ENCODE measurements around the gene SERPINE2.

Gene SERPINE2

DNA sequence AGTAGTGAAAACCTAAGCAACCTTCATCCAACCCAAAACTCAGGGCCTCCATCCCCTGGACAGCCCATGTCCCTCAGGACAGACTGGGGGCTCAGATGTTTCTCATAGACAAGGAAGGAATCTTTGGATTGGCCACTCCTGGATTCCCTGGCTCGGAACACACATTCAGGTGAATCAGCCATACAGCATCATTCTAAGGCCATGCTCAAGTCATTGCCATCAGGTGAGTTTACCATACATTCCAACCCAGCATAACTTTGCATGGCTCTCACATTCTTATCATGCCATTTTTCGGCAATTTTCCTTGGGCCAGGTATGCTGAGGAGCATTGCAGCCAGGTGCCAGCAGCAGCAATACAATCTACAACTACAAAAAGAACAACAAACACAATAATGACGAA, 34.6 kb upstream of the SERPINE2 start:
- H3K4me1 ChIP-seq (ENCODE audit: insufficient read depth, low read length, severe bottlenecking), result no peaks in the 10 kb centered on the region
- no peak overlapping the region for H3K27ac ChIP-seq (ENCODE audit: low read depth, low read length, poor library complexity, severe bottlenecking)
- TF ChIP-seq EZH2 (IDR thresholded peaks at IDR 0.05; ENCODE audit: borderline replicate concordance, low read length), result no peak
- no peak for TF ChIP-seq CTCF (IDR thresholded peaks at IDR 0.05; ENCODE audit: low read length)
- H3K9me2 ChIP-seq (ENCODE audit: low read depth, low read length), result no peaks in the 10 kb centered on the region
- no peaks in the 10 kb centered on the region for H3K27me3 ChIP-seq (ENCODE audit: insufficient read depth, low read length)
- no peak overlapping the region for H3K9ac ChIP-seq (ENCODE audit: low read length)
- no peaks in the 10 kb centered on the region for H3F3A ChIP-seq (ENCODE audit: insufficient read depth, low read length)
- no peaks in the 10 kb centered on the region for H3K36me3 ChIP-seq (ENCODE audit: insufficient read depth, low read length)
- no peaks in the 10 kb centered on the region for H4K20me1 ChIP-seq (ENCODE audit: insufficient read depth, low read length)
- no peaks in the 10 kb centered on the region for H3K9me3 ChIP-seq (ENCODE audit: low read length)
- H3K4me2 ChIP-seq (ENCODE audit: low read length), result no peak overlapping the region
- no peak overlapping the region for H2AFZ ChIP-seq (ENCODE audit: low read length)
- H3K4me3 ChIP-seq (ENCODE audit: low read depth, low read length, poor library complexity, severe bottlenecking), result no peak overlapping the region
- H3K79me2 ChIP-seq (ENCODE audit: insufficient read depth, low read length), result no peaks in the 10 kb centered on the region

GRCh38 chr2:224072541-224073188, 33.6 kb upstream of the SERPINE2 start:
- no peak overlapping the region for H3K27ac ChIP-seq (ENCODE audit: low read depth, low read length, poor library complexity, severe bottlenecking)
- H3K9me3 ChIP-seq (ENCODE audit: low read length), result no peaks in the 10 kb centered on the region
- TF ChIP-seq CTCF (IDR thresholded peaks at IDR 0.05; ENCODE audit: low read length) (no peak), EZH2 (IDR thresholded peaks at IDR 0.05; ENCODE audit: borderline replicate concordance, low read length) (no peak)
- H3K4me1 ChIP-seq (ENCODE audit: insufficient read depth, low read length, severe bottlenecking), result no peaks in the 10 kb centered on the region
- H3K9me2 ChIP-seq (ENCODE audit: low read depth, low read length), result no peaks in the 10 kb centered on the region
- H3K4me2 ChIP-seq (ENCODE audit: low read length), result no peak overlapping the region
- no peak overlapping the region for H2AFZ ChIP-seq (ENCODE audit: low read length)
- H3F3A ChIP-seq (ENCODE audit: insufficient read depth, low read length), result no peaks in the 10 kb centered on the region
- H3K79me2 ChIP-seq (ENCODE audit: insufficient read depth, low read length), result no peaks in the 10 kb centered on the region
- H3K36me3 ChIP-seq (ENCODE audit: insufficient read depth, low read length), result no peaks in the 10 kb centered on the region
- no peaks in the 10 kb centered on the region for H3K27me3 ChIP-seq (ENCODE audit: insufficient read depth, low read length)
- no peak overlapping the region for H3K4me3 ChIP-seq (ENCODE audit: low read depth, low read length, poor library complexity, severe bottlenecking)
- no peak overlapping the region for H3K9ac ChIP-seq (ENCODE audit: low read length)
- H4K20me1 ChIP-seq (ENCODE audit: insufficient read depth, low read length), result no peaks in the 10 kb centered on the region

DNA sequence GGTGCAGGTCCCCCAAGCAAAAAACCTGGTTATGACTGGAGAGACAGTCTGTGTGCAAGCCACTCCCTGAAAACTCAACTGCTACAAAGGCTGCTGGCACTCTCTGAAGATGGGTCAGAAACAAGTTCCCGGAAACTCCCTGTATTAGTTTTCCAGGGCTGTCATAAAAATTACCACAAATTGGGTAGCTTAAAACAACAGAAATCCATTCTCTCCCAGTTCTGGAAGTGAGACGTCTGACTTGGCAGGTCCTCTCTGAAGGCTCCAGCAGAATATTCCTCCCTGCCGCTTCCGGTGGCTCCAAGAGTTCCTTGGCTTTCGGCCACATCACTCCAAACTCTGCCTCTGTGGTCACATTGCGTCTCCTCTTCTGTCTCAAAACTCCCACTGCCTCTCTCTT, 30.1 kb upstream of the SERPINE2 start:
- H3K79me2 ChIP-seq (ENCODE audit: insufficient read depth, low read length), result no peaks in the 10 kb centered on the region
- no peaks in the 10 kb centered on the region for H4K20me1 ChIP-seq (ENCODE audit: insufficient read depth, low read length)
- H3K9me2 ChIP-seq (ENCODE audit: low read depth, low read length), result no peaks in the 10 kb centered on the region
- H3K9ac ChIP-seq (ENCODE audit: low read length), result no peak overlapping the region
- H3K36me3 ChIP-seq (ENCODE audit: insufficient read depth, low read length), result no peaks in the 10 kb centered on the region
- no peaks in the 10 kb centered on the region for H3K27me3 ChIP-seq (ENCODE audit: insufficient read depth, low read length)
- H3K9me3 ChIP-seq (ENCODE audit: low read length), result no peaks in the 10 kb centered on the region
- H3K4me1 ChIP-seq (ENCODE audit: insufficient read depth, low read length, severe bottlenecking), result no peaks in the 10 kb centered on the region
- no peak overlapping the region for H3K4me2 ChIP-seq (ENCODE audit: low read length)
- H3K4me3 ChIP-seq (ENCODE audit: low read depth, low read length, poor library complexity, severe bottlenecking), result no peak overlapping the region
- H2AFZ ChIP-seq (ENCODE audit: low read length), result no peak overlapping the region
- no peak overlapping the region for H3K27ac ChIP-seq (ENCODE audit: low read depth, low read length, poor library complexity, severe bottlenecking)
- no peaks in the 10 kb centered on the region for H3F3A ChIP-seq (ENCODE audit: insufficient read depth, low read length)
- TF ChIP-seq CTCF (IDR thresholded peaks at IDR 0.05; ENCODE audit: low read length) (no peak), EZH2 (IDR thresholded peaks at IDR 0.05; ENCODE audit: borderline replicate concordance, low read length) (no peak)

All from OCI-LY1 (cell line).